GM12878 (cell line): ENCODE results near the gene METTL15.

Experiments
- BCL3 ChIP-seq: IDR thresholded peaks from 2 replicates; pipeline ENCODE4 v1.6.1; 2011; ENCODE audit warnings: borderline replicate concordance, low read depth, mild to moderate bottlenecking, moderate library complexity, low read length; ENCODE audit not compliant: insufficient read depth, poor library complexity, severe bottlenecking
- BMI1 ChIP-seq: fragments of 450-650 bp; IDR thresholded peaks from 2 replicates; pipeline ENCODE4 v1.6.1; 2016; ENCODE audit warnings: mild to moderate bottlenecking, moderate library complexity, borderline replicate concordance
- CTCF ChIP-seq, 3 experiments: IDR thresholded peaks in 2 of 3; conservative IDR thresholded peaks in 1 of 3; 2 replicates each; pipeline ENCODE4 v1.5.1; 2011; ENCODE audit warnings: low read depth in 3 of 3, low read length in 3 of 3, mild to moderate bottlenecking in 3 of 3, control low read depth in 2 of 3, moderate library complexity in 2 of 3, inconsistent platforms in 1 of 3, mixed read lengths in 1 of 3; ENCODE audit not compliant: control insufficient read depth in 2 of 3, insufficient read depth in 1 of 3; ENCODE audit errors: extremely low read depth in 1 of 3
- EP300 ChIP-seq, 2 experiments: fragments of 150-350 bp in 1 of 2; IDR thresholded peaks; 2 replicates each; pipeline ENCODE4 v1.6.1; 2011 to 2012; ENCODE audit warnings: low read depth in 2 of 2, low read length in 2 of 2, borderline replicate concordance in 1 of 2, improper control_type of control experiment in 1 of 2, inconsistent platforms in 1 of 2; ENCODE audit not compliant: control insufficient read depth in 1 of 2
- GABPA ChIP-seq: IDR thresholded peaks from 2 replicates; pipeline ENCODE4 v1.6.1; 2014; ENCODE audit warnings: antibody characterized with exemption, low read depth, mild to moderate bottlenecking, inconsistent platforms
- MXI1 ChIP-seq: fragments of 150-350 bp; IDR thresholded peaks from 2 replicates; pipeline ENCODE4 v1.6.1; 2011; ENCODE audit warnings: low read depth, mild to moderate bottlenecking, inconsistent platforms, low read length, improper control_type of control experiment
- NBN ChIP-seq: fragments of 450-650 bp; IDR thresholded peaks from 2 replicates; pipeline ENCODE4 v1.6.1; 2016
- POLR2A ChIP-seq: IDR thresholded peaks from 2 replicates; pipeline ENCODE4 v1.6.1; 2011; ENCODE audit warnings: low read depth, mild to moderate bottlenecking, low read length
- POLR2AphosphoS5 ChIP-seq: IDR thresholded peaks from 2 replicates; pipeline ENCODE4 v1.6.1; 2011; ENCODE audit warnings: mild to moderate bottlenecking, low read length, inconsistent platforms
- REST ChIP-seq: IDR thresholded peaks from 2 replicates; pipeline ENCODE4 v1.6.1; 2012; ENCODE audit warnings: mild to moderate bottlenecking, low read depth, low read length
- TAF1 ChIP-seq: IDR thresholded peaks from 2 replicates; pipeline ENCODE4 v1.6.1; 2011; ENCODE audit warnings: mild to moderate bottlenecking, low read depth, low read length, borderline replicate concordance
- TCF7 ChIP-seq: IDR thresholded peaks from 2 replicates; pipeline ENCODE4 v1.6.1; 2014; ENCODE audit warnings: antibody characterized with exemption, borderline replicate concordance
- USF2 ChIP-seq: IDR thresholded peaks from 2 replicates; pipeline ENCODE4 v1.6.1; 2011; ENCODE audit warnings: low read depth, low read length, improper control_type of control experiment, borderline replicate concordance

GRCh38 chr11:28366549-28367346, 258.6 kb downstream of the METTL15 start:
- TF ChIP-seq GABPA: no peak
- no peak for TF ChIP-seq BMI1
- TF ChIP-seq POLR2A: no peak
- no peak for TF ChIP-seq BCL3
- no peak for TF ChIP-seq USF2
- TF ChIP-seq TCF7: no peak
- TF ChIP-seq TAF1: no peak
- TF ChIP-seq CTCF (IDR thresholded peaks at IDR 0.05 in 2 of 3, conservative IDR thresholded peaks at IDR 0.05 in 1 of 3; ENCODE audit: control insufficient read depth in 2 of 3, extremely low read depth in 1 of 3, insufficient read depth in 1 of 3, low read depth in 3 of 3, low read length in 3 of 3): no peak
- TF ChIP-seq POLR2AphosphoS5: no peak
- TF ChIP-seq MXI1: no peak
- no peak for TF ChIP-seq EP300 (IDR thresholded peaks at IDR 0.05; ENCODE audit: borderline replicate concordance in 1 of 2, control insufficient read depth in 1 of 2, low read depth in 2 of 2, low read length in 2 of 2)
- TF ChIP-seq NBN: no peak
- TF ChIP-seq REST: no peak
